ENCODE results near the gene KCTD11. TPM values are rescaled to one million over a fixed set of nuclear protein-coding genes. Genes with fewer than 3 reads are reported as not detected.
"Not testable (repeated sequence)": the region's sequence is repeated elsewhere in the genome, so short reads cannot be mapped to it uniquely, and the experiment has no call there.

KCTD11 gene
- total RNA-seq, 6 experiments from 2014 or later, result 2.2 to 4.4 (median 2.9) TPM

DNA sequence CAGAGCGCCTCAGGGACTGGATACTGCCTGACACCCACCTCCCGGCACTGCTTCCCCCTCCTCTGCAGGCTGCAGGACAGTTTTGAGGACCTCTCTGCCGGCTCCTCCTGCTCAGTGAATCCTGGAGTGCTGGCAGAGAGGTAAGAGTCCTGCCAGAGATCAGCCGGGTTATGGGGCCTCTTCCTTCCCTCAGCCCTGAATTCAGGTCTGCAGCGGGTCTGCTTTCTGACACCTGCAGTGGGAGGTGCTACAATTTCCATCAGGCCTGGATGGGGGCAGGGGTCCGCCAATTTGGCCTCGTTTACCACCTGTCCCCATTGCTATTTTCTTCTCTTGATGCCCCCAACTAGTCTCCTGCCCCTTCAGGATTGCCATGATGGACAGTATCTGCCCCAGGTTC lies 19.9 kb upstream of the KCTD11 start:
- DNase-seq, result no peak
- H3K36me3 ChIP-seq, result no peaks in the 10 kb centered on the region
- H3K27ac ChIP-seq, result no peak overlapping the region
- no peaks in the 10 kb centered on the region for H3K27me3 ChIP-seq
- intact Hi-C loops (cut with DNase I), result no loop called here
- TF ChIP-seq POLR2A (IDR thresholded peaks at IDR 0.05) (no peak), CTCF (IDR thresholded peaks at IDR 0.05) (no peak)
- WGBS (ENCODE audit: insufficient coverage, low coverage, low lambda C conversion rate, missing lambda C conversion rate), result 80% methylated on average over 1 of the region's 7 CpGs
- H3K4me3 ChIP-seq, result no peak overlapping the region
- no peak for ATAC-seq
- no peaks in the 10 kb centered on the region for H3K9me3 ChIP-seq
- peaks cover 0 to 14% (median 3%) of the 10 kb centered on the region in 4 donors for H3K4me1 ChIP-seq

DNA sequence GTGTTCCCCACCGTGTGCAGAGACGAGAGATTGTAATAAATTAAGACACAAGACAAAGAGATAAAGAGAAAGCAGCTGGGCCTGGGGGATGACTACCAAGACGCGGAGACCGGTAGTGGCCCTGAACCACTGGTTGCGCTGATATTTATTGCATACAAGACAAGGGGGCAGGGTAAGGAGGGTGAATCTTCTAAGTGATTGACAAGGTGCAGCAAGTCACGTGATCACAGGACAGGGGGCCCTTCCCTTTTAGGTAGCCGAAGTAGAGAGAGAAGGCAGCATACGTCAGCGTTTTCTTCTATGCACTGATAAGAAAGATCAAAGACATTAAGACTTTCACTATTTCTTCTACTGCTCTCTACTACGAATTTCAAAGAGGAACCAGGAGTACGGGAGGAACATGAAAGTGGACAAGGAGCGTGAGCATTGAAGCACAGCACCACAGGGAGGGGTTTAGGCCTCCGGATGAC lies 19.3 kb upstream of the KCTD11 start:
- intact Hi-C loops (cut with DNase I); H3K27ac ChIP-seq: not testable (repeated sequence)

GRCh38 chr17:7334938-7335538 lies 16.9 kb upstream of the KCTD11 start:
- no peaks in the 10 kb centered on the region for H3K27me3 ChIP-seq
- H3K9me3 ChIP-seq, result no peaks in the 10 kb centered on the region
- no peaks in the 10 kb centered on the region for H3K36me3 ChIP-seq
- H3K4me1 ChIP-seq, result peaks cover 0 to 7% (median 0%) of the 10 kb centered on the region in 4 donors
- intact Hi-C loops (cut with DNase I), result no loop called here
- DNase-seq, result no peak
- no peak overlapping the region for H3K4me3 ChIP-seq
- ATAC-seq, result peak in 1 of 4 donors; percentile 7
- WGBS (ENCODE audit: insufficient coverage, low coverage, low lambda C conversion rate, missing lambda C conversion rate), result no CpG with 5 or more reads among the region's 3 CpGs
- no peak for TF ChIP-seq CTCF (IDR thresholded peaks at IDR 0.05)
- no peak for TF ChIP-seq POLR2A (IDR thresholded peaks at IDR 0.05)
- H3K27ac ChIP-seq, result no peak overlapping the region

More for the DNA sequence above, 19.3 kb upstream of the KCTD11 start:
- WGBS (ENCODE audit: insufficient coverage, low coverage, low lambda C conversion rate, missing lambda C conversion rate), result 41% methylated on average over 11 of the region's 14 CpGs
- not testable (repeated sequence) for ATAC-seq, H3K36me3 ChIP-seq, H3K27me3 ChIP-seq, DNase-seq, H3K4me3 ChIP-seq, H3K9me3 ChIP-seq
- H3K4me1 ChIP-seq, result peaks cover 0 to 14% (median 3%) of the 10 kb centered on the region in 4 donors

GRCh38 chr17:7335765-7336164 lies 16.2 kb upstream of the KCTD11 start:
- H3K9me3 ChIP-seq; DNase-seq; H3K4me1 ChIP-seq; H3K27ac ChIP-seq; H3K36me3 ChIP-seq; H3K4me3 ChIP-seq; ATAC-seq; H3K27me3 ChIP-seq; intact Hi-C loops (cut with DNase I): not testable (repeated sequence)
- 85% methylated on average over 9 of the region's 13 CpGs for WGBS (ENCODE audit: insufficient coverage, low coverage, low lambda C conversion rate, missing lambda C conversion rate)

DNA sequence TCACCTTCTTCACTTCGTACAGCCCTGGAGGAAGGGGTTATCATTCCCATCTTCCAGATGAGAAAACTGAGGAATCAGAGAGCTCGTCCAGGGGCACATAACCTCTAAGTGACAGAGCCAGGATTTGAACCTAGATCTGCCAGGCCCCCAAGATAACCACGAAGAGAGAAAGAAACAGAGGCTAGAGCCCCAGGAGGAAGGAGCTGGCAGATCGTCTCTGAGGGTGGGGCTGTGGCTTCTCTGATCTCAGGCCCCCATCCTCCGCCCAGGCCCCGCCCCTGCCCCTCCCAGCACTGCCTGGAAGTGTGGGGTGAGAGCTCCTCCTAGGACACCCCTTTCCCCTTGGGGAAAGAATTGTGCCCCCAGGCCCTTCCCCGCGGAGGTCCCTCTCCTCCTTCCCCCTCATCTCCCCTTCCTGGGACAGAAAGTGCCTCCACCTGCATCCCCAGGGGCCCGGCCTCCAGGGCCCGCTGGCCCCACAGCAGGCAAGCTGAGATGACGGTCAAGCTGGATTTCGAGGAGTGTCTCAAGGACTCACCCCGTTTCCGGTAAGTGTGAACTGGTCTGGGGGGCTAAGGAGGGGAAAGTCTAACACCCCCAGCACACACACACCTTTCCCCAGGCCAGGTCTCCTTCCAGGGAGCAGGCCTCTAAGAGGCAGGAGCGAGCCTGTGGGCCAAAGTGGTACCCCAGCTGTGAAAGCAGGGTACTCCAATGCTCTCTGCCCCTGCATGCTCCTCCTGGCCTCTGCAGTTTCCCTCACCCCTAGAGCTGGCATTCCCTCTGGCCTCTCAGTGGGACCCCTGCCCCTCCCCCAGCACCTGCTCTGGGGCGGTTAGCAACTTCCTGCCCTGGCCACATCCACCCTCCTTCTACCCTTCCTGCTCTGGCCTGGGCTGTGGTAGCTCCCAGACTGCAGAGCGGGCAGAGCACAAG lies 15.5 kb upstream of the KCTD11 start, which contains the start of gene ACAP1:
Gene ACAP1, plus strand, starts transcription at position 290 of the 936 bp plus-strand sequence. Its CDS starts 206 bp downstream, at position 496.
- TF ChIP-seq POLR2A (IDR thresholded peaks at IDR 0.05), result no peak
- no peak for TF ChIP-seq CTCF (IDR thresholded peaks at IDR 0.05)
- WGBS (ENCODE audit: insufficient coverage, low coverage, low lambda C conversion rate, missing lambda C conversion rate), result 34% methylated on average over 8 of the region's 17 CpGs

GRCh38 chr17:7337600-7337999 lies 14.4 kb upstream of the KCTD11 start:
- H3K27ac ChIP-seq; H3K4me3 ChIP-seq; H3K4me1 ChIP-seq; H3K9me3 ChIP-seq; DNase-seq; H3K27me3 ChIP-seq; H3K36me3 ChIP-seq; intact Hi-C loops (cut with DNase I); ATAC-seq: not testable (repeated sequence)
- 52% methylated on average over 3 of the region's 7 CpGs for WGBS (ENCODE audit: insufficient coverage, low coverage, low lambda C conversion rate, missing lambda C conversion rate)

More for the DNA sequence above, 15.5 kb upstream of the KCTD11 start, which contains the start of gene ACAP1:
- H3K36me3 ChIP-seq, result no peaks in the 10 kb centered on the region
- peak; percentile 66 to 81 (median 68) for ATAC-seq
- H3K27me3 ChIP-seq, result no peaks in the 10 kb centered on the region
- intact Hi-C loops (cut with DNase I), result no loop called here
- no peaks in the 10 kb centered on the region for H3K4me1 ChIP-seq
- no peaks in the 10 kb centered on the region for H3K9me3 ChIP-seq
- no peak within 1 kb of the TSS for H3K27ac ChIP-seq
- H3K4me3 ChIP-seq, result peak within 1 kb of the TSS in 2 of 3 donors; percentile 12 to 32
- peak in 1 of 3 donors; percentile 63 for DNase-seq
